GM19372 (cell line): ENCODE measurements around the gene MRPL18.
"Not testable (repeated sequence)": the region's sequence is repeated elsewhere in the genome, so short reads cannot be mapped to it uniquely, and the experiment has no call there.

Experiments
- ATAC-seq: cut with Tn5 transposase; IDR thresholded peaks from one replicate; pipeline ENCODE4 v1.9.1; 2021; ENCODE audit warnings: mild to moderate bottlenecking, low read depth, moderate library complexity; ENCODE audit not compliant: unreplicated experiment

Gene MRPL18

GRCh38 chr6:159790149-159790955 lies at the start of gene MRPL18:
TSS of gene MRPL18 (plus strand) at chr6:159790467. CDS start at chr6:159790588, 121 bp downstream.
- peak; percentile 75 for ATAC-seq

GRCh38 chr6:159742165-159742564 lies 48.1 kb upstream of the MRPL18 start:
- no peak for ATAC-seq

GRCh38 chr6:159745081-159745480 lies 45.2 kb upstream of the MRPL18 start:
- no peak for ATAC-seq

GRCh38 chr6:159746759-159747158 lies 43.5 kb upstream of the MRPL18 start:
- no peak for ATAC-seq

GRCh38 chr6:159748127-159748526 lies 42.1 kb upstream of the MRPL18 start:
- not testable (repeated sequence) for ATAC-seq

GRCh38 chr6:159751448-159751847 lies 38.8 kb upstream of the MRPL18 start:
- ATAC-seq: no peak

GRCh38 chr6:159753081-159753872 lies 37.0 kb upstream of the MRPL18 start:
- no peak for ATAC-seq

- ATAC-seq: no peak
These were observed 35.9 kb upstream of the MRPL18 start for GRCh38 chr6:159754401-159754800.

GRCh38 chr6:159754959-159755914 lies 35.0 kb upstream of the MRPL18 start:
- ATAC-seq: no peak

GRCh38 chr6:159756508-159756907 lies 33.8 kb upstream of the MRPL18 start:
- no peak for ATAC-seq

GRCh38 chr6:159758031-159759001 lies 32.0 kb upstream of the MRPL18 start:
- ATAC-seq: no peak

GRCh38 chr6:159759645-159760044 lies 30.6 kb upstream of the MRPL18 start:
- ATAC-seq: no peak

- no peak for ATAC-seq
These were observed 29.6 kb upstream of the MRPL18 start for GRCh38 chr6:159760602-159761057.

GRCh38 chr6:159761129-159761872 lies 29.0 kb upstream of the MRPL18 start:
- no peak for ATAC-seq

GRCh38 chr6:159761873-159762680 lies 28.2 kb upstream of the MRPL18 start, which contains the start of gene ACAT2:
TSS of gene ACAT2 (plus strand) at chr6:159762045. CDS start at chr6:159762088, 43 bp downstream.
- ATAC-seq: peak; percentile 94

GRCh38 chr6:159762681-159763293 lies 27.5 kb upstream of the MRPL18 start:
- no peak for ATAC-seq

- no peak for ATAC-seq
These were observed 23.4 kb upstream of the MRPL18 start for GRCh38 chr6:159766906-159767305.
